ENCODE measurements around the gene RASAL3.

DNA sequence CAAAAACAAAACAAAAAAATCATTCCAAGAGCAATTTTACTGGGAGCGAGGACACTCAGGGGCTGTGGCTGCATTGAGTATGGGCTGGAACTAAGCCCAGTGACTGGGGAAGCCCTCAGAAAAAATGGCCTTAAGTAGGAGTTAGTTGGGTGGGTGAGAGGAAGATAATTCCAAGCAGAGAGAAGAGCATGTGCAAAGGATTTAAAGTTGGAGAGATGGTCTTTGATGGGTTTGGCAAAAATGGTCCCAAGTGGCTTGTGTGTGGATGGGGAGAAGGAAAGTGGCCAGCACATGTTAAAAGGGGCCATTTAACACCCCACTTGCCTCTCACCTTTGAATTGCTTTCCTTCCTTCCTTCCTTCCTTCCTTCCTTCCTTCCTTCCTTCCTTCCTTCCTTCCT lies 37.3 kb upstream of the RASAL3 start:
- no peak for TF ChIP-seq CTCF (IDR thresholded peaks at IDR 0.05)
- TF ChIP-seq POLR2A (IDR thresholded peaks at IDR 0.05), result no peak
